Epithelial cell of proximal tubule (primary cell): ENCODE results near the gene U2SURP. TPM values are rescaled to one million over a fixed set of nuclear protein-coding genes. Genes with fewer than 3 reads are reported as not detected.
"Not testable (repeated sequence)": the region's sequence is repeated elsewhere in the genome, so short reads cannot be mapped to it uniquely, and the experiment has no call there.

Experiments used
- DNase-seq: peaks from one replicate; pipeline ENCODE4 v3.0.0-alpha.2; 2011; ENCODE audit warnings: low read depth
- H3K4me3 ChIP-seq: 2 replicates; pipeline ENCODE4 v1.5.1; 2011; ENCODE audit warnings: low read depth, mild to moderate bottlenecking, low read length
- CTCF ChIP-seq: conservative IDR thresholded peaks from 2 replicates; pipeline ENCODE4 v1.5.1; 2012; ENCODE audit warnings: low read depth, mild to moderate bottlenecking, low read length
- total RNA-seq: library from RNA; depleted of rRNA; stranded (reverse); fragments of >200 nt; gene quantifications from 2 replicates; pipeline ENCODE4 v1.2.3, GENCODE V29; 2015

Gene U2SURP
- total RNA-seq, 1 donor from 2014 or later: 77.7 TPM

GRCh38 chr3:143010024-143010423 is 8.7 kb downstream of the U2SURP start:
- no peak for TF ChIP-seq CTCF
- no peak for DNase-seq
- H3K4me3 ChIP-seq: no peak overlapping the region

GRCh38 chr3:143011705-143012104 is 10.3 kb downstream of the U2SURP start:
- no peak overlapping the region for H3K4me3 ChIP-seq
- no peak for TF ChIP-seq CTCF
- DNase-seq: no peak

GRCh38 chr3:143014921-143015320 is 13.6 kb downstream of the U2SURP start:
- TF ChIP-seq CTCF: no peak
- H3K4me3 ChIP-seq: no peak overlapping the region
- DNase-seq: no peak

- TF ChIP-seq CTCF: peak; percentile 52
- H3K4me3 ChIP-seq: no peak overlapping the region
- DNase-seq: no peak
Observed at GRCh38 chr3:143016321-143016972, 15.1 kb downstream of the U2SURP start.

- no peak for TF ChIP-seq CTCF
- H3K4me3 ChIP-seq: no peak overlapping the region
- no peak for DNase-seq
Observed at GRCh38 chr3:143024351-143024960, 23.1 kb downstream of the U2SURP start.

- DNase-seq: no peak
- no peak overlapping the region for H3K4me3 ChIP-seq
- no peak for TF ChIP-seq CTCF
Observed at GRCh38 chr3:143031327-143031726, 30.0 kb downstream of the U2SURP start.

GRCh38 chr3:143031796-143032387 is 30.5 kb downstream of the U2SURP start:
- not testable (repeated sequence) for H3K4me3 ChIP-seq, DNase-seq
